SU-DHL-6 (cell line): Measurements from ENCODE around the gene PLIN3.
A peak's percentile ranks its signal among the peaks of the same experiment; 100 is the strongest.

Source experiments
- H2AFZ ChIP-seq: fragments of 200-600 bp; sonication (generic); 2 replicates; pipeline ENCODE4 v1.6.1; 2014; ENCODE audit warnings: low read depth, mild to moderate bottlenecking, moderate library complexity, mixed read lengths, antibody characterized with exemption, low read length; ENCODE audit not compliant: severe bottlenecking
- H3F3A ChIP-seq: fragments of 200-600 bp; shearing (Covaris generic); 2 replicates; pipeline ENCODE4 v1.6.0; 2016; ENCODE audit warnings: antibody characterized with exemption, mild to moderate bottlenecking; ENCODE audit not compliant: insufficient read depth
- H3K27ac ChIP-seq: fragments of 200-600 bp; sonication (generic); 2 replicates; pipeline ENCODE4 v1.5.1; 2016; ENCODE audit warnings: low read depth, mild to moderate bottlenecking, low read length, moderate library complexity, mixed read lengths
- H3K27me3 ChIP-seq: fragments of 200-600 bp; sonication (generic), shearing (Covaris generic); 2 replicates; pipeline ENCODE4 v1.6.0; 2014; ENCODE audit warnings: mild to moderate bottlenecking, low read length
- H3K36me3 ChIP-seq: fragments of 200-600 bp; sonication (generic); 2 replicates; pipeline ENCODE4 v1.6.1; 2014; ENCODE audit warnings: mild to moderate bottlenecking, low read length, mixed read lengths
- H3K4me2 ChIP-seq: fragments of 300-600, 200-600 bp; shearing (Covaris generic), sonication (generic); 2 replicates; pipeline ENCODE4 v1.6.0; 2014; ENCODE audit warnings: low read length, low read depth, mild to moderate bottlenecking; ENCODE audit not compliant: poor library complexity, severe bottlenecking
- H3K4me3 ChIP-seq: fragments of 200-600 bp; sonication (generic); 2 replicates; pipeline ENCODE4 v1.5.1; 2014; ENCODE audit warnings: antibody characterized with exemption, low read length, mild to moderate bottlenecking, mixed read lengths; ENCODE audit not compliant: insufficient read depth, poor library complexity, severe bottlenecking
- H3K79me2 ChIP-seq: fragments of 200-600 bp; sonication (generic); 2 replicates; pipeline ENCODE4 v1.6.1; 2014; ENCODE audit warnings: mild to moderate bottlenecking, low read length, moderate library complexity; ENCODE audit not compliant: insufficient read depth
- H3K9ac ChIP-seq: fragments of 200-600 bp; sonication (generic); 2 replicates; pipeline ENCODE4 v1.7.0; 2014; ENCODE audit warnings: mild to moderate bottlenecking, low read length
- H3K9me2 ChIP-seq: fragments of 200-600 bp; sonication (generic); replicated peaks from 2 replicates; pipeline ENCODE4 v1.6.1; 2014; ENCODE audit warnings: low read length; ENCODE audit not compliant: insufficient read depth
- H3K9me3 ChIP-seq: fragments of 200-600 bp; sonication (generic); 2 replicates; pipeline ENCODE4 v1.6.1; 2014; ENCODE audit warnings: low read length, mixed read lengths; ENCODE audit not compliant: insufficient read depth
- H4K20me1 ChIP-seq: fragments of 200-600 bp; sonication (generic); 2 replicates; pipeline ENCODE4 v1.6.1; 2014; ENCODE audit warnings: low read depth, mild to moderate bottlenecking, antibody characterized with exemption, low read length, moderate library complexity, mixed read lengths
- EZH2phosphoT487 ChIP-seq: fragments of 200-600 bp; sonication (generic), shearing (Covaris generic); conservative IDR thresholded peaks from 2 replicates; pipeline ENCODE4 v1.6.1; 2018; ENCODE audit warnings: mild to moderate bottlenecking, antibody characterized with exemption, low read length, moderate library complexity, mixed read lengths
- TF ChIP-seq, protein P1 (sequence below): fragments of 200-600 bp; sonication (generic); IDR thresholded peaks from one replicate; pipeline ENCODE4 v1.5.1; 2017; ENCODE audit warnings: antibody characterized with exemption, mild to moderate bottlenecking, low read length, moderate library complexity; ENCODE audit not compliant: insufficient read depth, poor library complexity, severe bottlenecking

The PLIN3 gene

GRCh38 chr19:4913996-4914735, 46.7 kb upstream of the PLIN3 start:
- Histone ChIP-seq H3K27me3 (no peaks in the 10 kb centered on the region), H3K9ac (no peak overlapping the region), H3K4me3 (no peak overlapping the region), H3F3A (peaks cover 11% of the 10 kb centered on the region), H2AFZ (no peak overlapping the region), H3K9me3 (no peaks in the 10 kb centered on the region), H4K20me1 (peaks cover 2% of the 10 kb centered on the region; the same call in 1 of the 2 replicates), H3K36me3 (peaks cover 13% of the 10 kb centered on the region; the same call in 1 of the 2 replicates), H3K27ac (no peak overlapping the region), H3K9me2 (no peaks in the 10 kb centered on the region), H3K79me2 (peaks cover 85% of the 10 kb centered on the region), H3K4me2 (no peak overlapping the region)
- TF ChIP-seq EZH2phosphoT487: no peak
- TF ChIP-seq, protein P1, sequence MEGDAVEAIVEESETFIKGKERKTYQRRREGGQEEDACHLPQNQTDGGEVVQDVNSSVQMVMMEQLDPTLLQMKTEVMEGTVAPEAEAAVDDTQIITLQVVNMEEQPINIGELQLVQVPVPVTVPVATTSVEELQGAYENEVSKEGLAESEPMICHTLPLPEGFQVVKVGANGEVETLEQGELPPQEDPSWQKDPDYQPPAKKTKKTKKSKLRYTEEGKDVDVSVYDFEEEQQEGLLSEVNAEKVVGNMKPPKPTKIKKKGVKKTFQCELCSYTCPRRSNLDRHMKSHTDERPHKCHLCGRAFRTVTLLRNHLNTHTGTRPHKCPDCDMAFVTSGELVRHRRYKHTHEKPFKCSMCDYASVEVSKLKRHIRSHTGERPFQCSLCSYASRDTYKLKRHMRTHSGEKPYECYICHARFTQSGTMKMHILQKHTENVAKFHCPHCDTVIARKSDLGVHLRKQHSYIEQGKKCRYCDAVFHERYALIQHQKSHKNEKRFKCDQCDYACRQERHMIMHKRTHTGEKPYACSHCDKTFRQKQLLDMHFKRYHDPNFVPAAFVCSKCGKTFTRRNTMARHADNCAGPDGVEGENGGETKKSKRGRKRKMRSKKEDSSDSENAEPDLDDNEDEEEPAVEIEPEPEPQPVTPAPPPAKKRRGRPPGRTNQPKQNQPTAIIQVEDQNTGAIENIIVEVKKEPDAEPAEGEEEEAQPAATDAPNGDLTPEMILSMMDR: no peak

- Histone ChIP-seq H3F3A (peaks cover 21% of the 10 kb centered on the region), H4K20me1 (peaks cover 2% of the 10 kb centered on the region; the same call in 1 of the 2 replicates), H3K9me3 (no peaks in the 10 kb centered on the region), H2AFZ (no peak overlapping the region), H3K27me3 (no peaks in the 10 kb centered on the region), H3K79me2 (peaks cover 69% of the 10 kb centered on the region), H3K9me2 (no peaks in the 10 kb centered on the region), H3K4me2 (peak overlapping the region; percentile 99), H3K36me3 (peaks cover 13% of the 10 kb centered on the region; the same call in 1 of the 2 replicates), H3K4me3 (peak overlapping the region; percentile 94), H3K27ac (peak overlapping the region; percentile 78), H3K9ac (peak overlapping the region; percentile 93)
- TF ChIP-seq, protein P1: peak; percentile 50
- TF ChIP-seq EZH2phosphoT487: no peak
These were observed 44.6 kb upstream of the PLIN3 start for GRCh38 chr19:4911786-4912672.

- Histone ChIP-seq H4K20me1 (peaks cover 2% of the 10 kb centered on the region; the same call in 1 of the 2 replicates), H3K9me2 (no peaks in the 10 kb centered on the region)
These were observed 43.8 kb upstream of the PLIN3 start for GRCh38 chr19:4911314-4911713.

More at GRCh38 chr19:4911314-4911713, 43.8 kb upstream of the PLIN3 start:
- Histone ChIP-seq H3K4me3 (peak overlapping the region; percentile 94), H3K9me3 (no peaks in the 10 kb centered on the region), H3K36me3 (peaks cover 13% of the 10 kb centered on the region; the same call in 1 of the 2 replicates), H3K27me3 (no peaks in the 10 kb centered on the region), H3F3A (peaks cover 25% of the 10 kb centered on the region), H3K79me2 (peaks cover 62% of the 10 kb centered on the region), H3K4me2 (peak overlapping the region; percentile 99), H3K9ac (peak overlapping the region; percentile 93), H3K27ac (peak overlapping the region; percentile 78), H2AFZ (peak overlapping the region; percentile 8)
- TF ChIP-seq EZH2phosphoT487: no peak
- TF ChIP-seq, protein P1: no peak
